HAP-1 (cell line): ENCODE data around the gene DSP.

Source experiments
- DNase-seq, 2 experiments: peaks; one replicate each; pipeline ENCODE4 v3.0.0-alpha.2; 2016 to 2020; ENCODE audit warnings: low spot score in 2 of 2
- H3K27me3 ChIP-seq: fragments of 250-450 bp; sonication (Bioruptor Pico); 2 replicates; pipeline ENCODE4 v1.5.1; 2020; ENCODE audit warnings: low read depth, mild to moderate bottlenecking, moderate library complexity
- H3K36me3 ChIP-seq: fragments of 250-450 bp; sonication (Bioruptor Pico); replicated peaks from 2 replicates; pipeline ENCODE4 v1.5.1; 2020; ENCODE audit warnings: mild to moderate bottlenecking
- H3K4me1 ChIP-seq: fragments of 250-450 bp; sonication (Bioruptor Pico); 2 replicates; pipeline ENCODE4 v1.5.1; 2020; ENCODE audit warnings: mild to moderate bottlenecking
- H3K4me3 ChIP-seq: fragments of 250-450 bp; sonication (Bioruptor Pico); 2 replicates; pipeline ENCODE4 v1.5.1; 2020; ENCODE audit warnings: mild to moderate bottlenecking, moderate library complexity
- H3K9me3 ChIP-seq: fragments of 250-450 bp; sonication (Bioruptor Pico); 2 replicates; pipeline ENCODE4 v1.5.1; 2020; ENCODE audit warnings: mild to moderate bottlenecking, moderate library complexity
- in situ Hi-C: fragments of 300-500 bp; cut with MboI; formaldehyde crosslinking; loops from 3 replicates; pipeline ENCODE4 v1.14.3; 2020; ENCODE audit warnings: low sequenced_read_pairs, inconsistent platforms, mixed read lengths

DSP gene

DNA sequence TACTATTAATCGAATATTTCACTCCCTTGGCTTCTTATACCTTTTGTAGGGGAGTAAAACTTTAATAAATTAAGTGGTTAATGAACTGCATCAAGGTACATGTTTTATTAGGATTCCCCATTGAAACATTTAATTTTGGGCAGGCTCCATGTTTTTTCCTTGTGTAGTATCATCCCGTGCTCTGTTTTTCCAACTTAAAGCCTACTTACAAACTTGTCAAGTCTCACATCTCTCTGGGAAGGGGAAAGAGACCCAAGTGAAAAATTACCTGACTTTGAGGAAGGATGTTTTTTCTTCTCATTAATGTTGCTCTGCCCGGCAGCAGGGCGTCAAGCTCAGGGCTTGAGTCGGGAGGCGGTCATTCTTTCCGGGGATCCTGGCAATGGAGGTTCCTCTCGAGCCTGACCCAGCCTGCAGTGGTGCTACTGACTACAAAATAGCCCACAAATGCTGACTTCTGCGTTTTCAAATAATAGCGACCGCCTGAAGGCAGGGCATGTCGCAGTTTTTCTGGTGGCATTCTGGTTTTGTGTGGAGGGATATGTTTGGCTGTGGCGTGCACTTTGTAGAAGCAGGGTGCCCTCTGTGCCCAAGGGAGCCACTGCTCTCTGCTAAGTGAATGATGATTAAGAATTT is 2.4 kb downstream of the DSP start:
- Histone ChIP-seq H3K9me3 (no peaks in the 10 kb centered on the region), H3K27me3 (no peaks in the 10 kb centered on the region), H3K4me1 (peaks cover 22% of the 10 kb centered on the region), H3K4me3 (peak overlapping the region; percentile 78), H3K36me3 (no peaks in the 10 kb centered on the region)
- DNase-seq: peak; percentile 10 to 24
- in situ Hi-C loops: no loop called here

DNA sequence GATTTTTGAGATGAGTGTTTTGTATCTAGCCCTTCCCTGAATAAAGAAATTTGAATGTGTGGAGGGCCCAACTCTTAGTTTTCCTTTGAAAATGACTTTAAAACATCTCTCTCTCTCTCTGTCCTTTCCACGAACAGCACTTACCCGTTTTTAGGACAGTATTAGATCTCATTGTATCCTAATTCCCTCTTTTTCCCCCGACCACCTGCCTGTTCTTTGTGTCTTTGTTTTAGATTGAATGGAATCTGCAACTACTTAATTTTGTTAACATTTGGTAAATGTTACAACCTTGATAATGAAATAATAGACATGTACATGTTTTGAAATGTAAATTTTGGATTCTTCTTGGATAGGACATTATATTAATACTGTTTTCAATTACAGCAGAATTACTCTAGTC is 3.1 kb downstream of the DSP start:
- in situ Hi-C loops: no loop called here
- Histone ChIP-seq H3K4me3 (no peak overlapping the region), H3K4me1 (peaks cover 22% of the 10 kb centered on the region), H3K27me3 (no peaks in the 10 kb centered on the region), H3K36me3 (no peaks in the 10 kb centered on the region), H3K9me3 (no peaks in the 10 kb centered on the region)
- no peak for DNase-seq

DNA sequence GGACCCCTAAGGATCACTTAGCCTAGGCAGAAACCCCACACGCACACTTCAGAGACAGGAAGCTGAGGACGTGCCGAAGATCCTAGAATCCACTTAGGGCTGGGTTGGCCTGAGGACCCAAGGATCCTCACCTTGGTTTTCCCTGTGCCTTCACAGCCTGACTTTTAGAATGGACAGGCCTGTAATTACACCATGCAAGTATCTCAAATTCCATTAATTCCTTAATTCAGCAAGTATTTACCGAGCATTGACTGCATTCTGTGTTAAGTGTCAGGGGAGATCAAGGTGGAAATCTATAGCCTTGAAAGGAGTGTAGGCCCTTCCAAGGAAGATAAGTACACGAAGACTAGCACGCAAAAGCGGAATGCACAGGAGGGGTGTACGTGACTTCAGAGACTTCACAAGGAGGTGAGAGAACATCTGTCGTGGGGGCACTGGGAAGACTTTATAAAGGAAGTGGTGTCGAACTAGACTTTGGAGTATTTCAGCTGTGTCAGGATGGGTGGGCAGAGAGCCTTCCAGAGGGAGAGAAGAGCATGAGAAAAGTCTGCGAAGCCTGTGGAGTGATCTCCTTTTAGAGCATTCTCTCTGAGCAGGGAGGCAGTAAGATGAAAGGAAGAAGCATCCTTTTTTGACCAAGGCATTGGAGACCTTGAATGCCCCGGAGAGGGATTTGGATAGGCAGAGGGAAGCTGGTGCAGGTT is 4.0 kb downstream of the DSP start:
- in situ Hi-C loops: no loop called here
- Histone ChIP-seq H3K36me3 (no peaks in the 10 kb centered on the region), H3K27me3 (no peaks in the 10 kb centered on the region), H3K9me3 (no peaks in the 10 kb centered on the region), H3K4me3 (no peak overlapping the region), H3K4me1 (peaks cover 22% of the 10 kb centered on the region)
- DNase-seq: no peak

DNA sequence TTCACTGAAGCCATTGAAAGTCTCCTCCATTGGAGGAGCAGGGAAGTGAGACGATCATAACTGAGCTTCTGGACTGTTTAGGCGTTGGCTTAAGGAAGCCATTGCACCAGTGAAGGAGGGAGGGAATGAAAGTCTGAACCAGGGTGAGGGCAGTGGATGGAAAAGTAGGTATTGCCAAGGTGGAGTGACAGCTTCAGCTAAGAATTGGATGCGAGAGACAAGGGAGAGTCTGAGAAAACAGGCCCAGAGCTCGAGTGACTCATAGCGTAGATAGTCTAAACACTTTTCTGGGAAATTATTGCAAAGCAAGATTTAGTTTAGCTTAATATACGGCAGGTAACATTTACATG is 4.5 kb downstream of the DSP start:
- peaks cover 17% of the 10 kb centered on the region for H3K4me1 ChIP-seq
- no peak for DNase-seq
- H3K9me3 ChIP-seq: no peaks in the 10 kb centered on the region
- in situ Hi-C loops: no loop called here
- H3K27me3 ChIP-seq: no peaks in the 10 kb centered on the region
- no peaks in the 10 kb centered on the region for H3K36me3 ChIP-seq
- no peak overlapping the region for H3K4me3 ChIP-seq

DNA sequence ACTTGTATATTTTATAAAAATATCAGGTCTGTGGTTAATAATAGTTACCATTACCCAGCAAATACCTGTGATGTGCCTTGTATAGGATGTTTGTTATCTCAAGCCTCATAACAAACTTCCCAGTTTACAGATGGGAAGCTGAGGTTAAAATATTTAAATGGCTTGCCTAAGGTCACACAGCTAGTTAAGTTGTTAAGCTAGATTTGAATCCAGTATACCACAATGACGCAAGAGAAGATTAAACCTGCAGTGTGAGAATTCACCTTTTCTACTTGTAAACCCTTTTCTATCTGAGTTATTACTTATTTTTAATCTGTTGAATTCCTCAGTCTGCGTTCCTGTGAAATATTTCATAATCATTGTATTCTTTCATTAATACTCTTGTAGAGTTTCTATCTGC is 4.9 kb downstream of the DSP start:
- DNase-seq: no peak
- Histone ChIP-seq H3K27me3 (no peaks in the 10 kb centered on the region), H3K9me3 (no peaks in the 10 kb centered on the region), H3K4me3 (no peak overlapping the region), H3K36me3 (no peaks in the 10 kb centered on the region), H3K4me1 (peaks cover 17% of the 10 kb centered on the region)
- in situ Hi-C loops: no loop called here

DNA sequence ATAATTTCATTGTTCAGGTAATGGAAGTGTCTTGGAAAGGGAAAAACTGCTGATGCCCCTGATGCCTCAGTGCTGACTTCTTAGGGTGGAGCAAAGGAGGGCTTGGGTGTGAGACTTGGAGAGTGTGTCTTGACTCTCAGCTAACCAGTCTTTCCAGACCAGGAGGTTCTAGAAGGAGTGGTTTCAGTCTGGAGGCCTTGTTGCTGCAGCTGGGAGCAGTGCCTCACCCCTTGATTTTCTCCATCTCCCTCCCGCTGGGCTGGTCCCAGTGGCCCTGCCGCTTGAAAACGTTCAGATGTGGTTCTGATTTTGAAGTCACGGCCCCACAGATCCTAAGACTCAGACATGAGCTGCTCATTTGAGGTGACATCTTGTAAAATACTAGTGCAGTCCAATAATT is 5.4 kb downstream of the DSP start:
- peaks cover 17% of the 10 kb centered on the region for H3K4me1 ChIP-seq
- no peaks in the 10 kb centered on the region for H3K27me3 ChIP-seq
- H3K4me3 ChIP-seq: no peak overlapping the region
- DNase-seq: no peak
- no peaks in the 10 kb centered on the region for H3K9me3 ChIP-seq
- in situ Hi-C loops: no loop called here
- H3K36me3 ChIP-seq: no peaks in the 10 kb centered on the region

DNA sequence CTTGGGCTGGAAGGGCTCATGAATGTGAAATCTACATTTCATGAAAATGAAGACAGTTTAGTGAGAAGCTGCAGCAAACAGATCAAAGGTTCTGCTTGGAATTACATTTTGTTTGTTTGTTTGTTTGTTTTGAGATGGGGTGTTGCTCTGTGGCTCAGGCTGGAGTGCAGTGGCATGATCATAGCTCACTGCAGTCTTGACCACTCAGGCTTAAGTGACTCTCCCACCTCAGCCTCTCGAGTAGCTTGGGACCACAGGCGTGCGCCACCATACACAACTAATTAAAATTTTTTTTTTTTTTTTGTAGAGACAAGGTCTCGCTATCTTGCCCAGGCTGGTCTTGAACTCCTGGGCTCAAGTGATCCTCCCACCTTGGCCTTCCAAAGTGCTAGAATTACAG is 5.8 kb downstream of the DSP start:
- Histone ChIP-seq H3K4me3 (no peak overlapping the region), H3K36me3 (no peaks in the 10 kb centered on the region), H3K9me3 (no peaks in the 10 kb centered on the region), H3K27me3 (no peaks in the 10 kb centered on the region), H3K4me1 (peaks cover 17% of the 10 kb centered on the region)
- in situ Hi-C loops: no loop called here
- no peak for DNase-seq

DNA sequence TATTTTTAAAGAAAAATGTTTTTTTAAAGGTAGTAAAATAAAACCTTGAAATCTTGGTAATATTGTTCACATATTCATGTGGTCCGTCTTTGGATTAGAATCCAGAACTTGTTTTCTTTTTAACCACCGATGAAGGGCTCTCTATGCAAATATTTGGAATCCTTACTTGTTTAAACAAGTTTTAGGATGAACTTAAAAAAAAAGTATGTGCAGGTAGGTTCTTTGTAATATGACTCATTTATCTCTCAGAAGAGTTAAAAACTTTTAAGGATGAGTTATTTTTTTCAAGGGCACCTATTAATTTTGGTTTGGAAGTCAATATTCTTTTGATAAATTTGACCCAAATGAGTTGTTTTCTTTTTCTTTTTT is 8.9 kb downstream of the DSP start:
- Histone ChIP-seq H3K27me3 (no peaks in the 10 kb centered on the region), H3K4me1 (no peaks in the 10 kb centered on the region; the same call in none of the 2 replicates), H3K9me3 (no peaks in the 10 kb centered on the region), H3K4me3 (no peak overlapping the region), H3K36me3 (no peaks in the 10 kb centered on the region; the same call in 1 of the 2 replicates)
- in situ Hi-C loops: no loop called here
- no peak for DNase-seq

DNA sequence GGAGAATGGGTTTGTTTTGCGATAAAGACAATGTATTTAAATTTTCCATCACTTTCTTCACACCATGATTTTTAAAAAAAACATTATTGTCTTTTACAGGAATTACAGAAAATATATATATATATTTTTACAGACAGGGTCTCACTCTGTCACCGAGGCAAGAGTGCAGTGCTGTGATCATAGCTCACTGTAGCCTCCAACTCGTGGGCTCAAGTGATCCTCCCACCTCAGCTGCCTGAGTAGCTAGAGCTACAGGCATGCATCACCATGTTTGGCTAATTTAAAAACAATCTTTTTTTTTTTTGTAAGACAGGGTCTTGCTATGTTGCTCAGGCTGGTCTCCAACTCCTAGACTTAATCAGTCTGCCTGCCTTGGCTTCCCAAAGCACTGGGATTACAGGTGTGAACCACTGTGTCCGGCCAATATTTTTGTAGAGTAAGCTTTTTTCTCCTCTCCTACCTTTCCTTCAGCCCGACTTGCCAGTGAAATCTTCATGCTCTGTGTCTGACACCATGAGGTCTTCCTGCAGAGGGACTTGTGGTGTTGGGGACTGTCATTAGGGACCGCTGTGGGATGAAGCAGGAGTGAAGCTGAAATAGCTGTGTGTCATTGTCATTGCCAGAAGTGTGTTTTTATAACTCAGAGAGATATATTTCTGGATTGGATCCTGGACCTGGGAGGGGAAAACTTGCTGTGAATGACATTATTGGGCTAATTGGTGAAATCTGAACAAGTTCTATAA is 13.2 kb downstream of the DSP start:
- no peak for DNase-seq
- Histone ChIP-seq H3K36me3 (peaks cover 27% of the 10 kb centered on the region), H3K4me1 (0 out of 2 replicates have a peak, but pooled peaks cover 2% of the 10 kb centered on the region), H3K27me3 (no peaks in the 10 kb centered on the region), H3K9me3 (no peaks in the 10 kb centered on the region), H3K4me3 (no peak overlapping the region)
- in situ Hi-C loops: no loop called here

DNA sequence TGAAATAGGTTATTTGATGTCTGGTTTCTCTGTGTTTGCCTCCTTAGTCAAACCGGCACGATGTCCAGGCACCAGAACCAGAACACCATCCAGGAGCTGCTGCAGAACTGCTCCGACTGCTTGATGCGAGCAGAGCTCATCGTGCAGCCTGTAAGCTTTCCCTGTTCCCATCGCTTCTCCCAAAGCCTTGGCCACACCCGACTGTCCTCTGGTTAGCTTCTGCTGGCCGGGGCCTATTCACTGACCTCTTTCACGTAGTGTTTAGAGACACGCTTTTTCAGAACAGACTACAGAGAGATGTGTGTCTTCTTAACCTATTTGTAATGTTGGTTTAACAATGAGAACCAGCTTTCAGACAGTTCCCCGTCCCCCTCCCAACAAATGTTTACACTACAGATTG is 14.2 kb downstream of the DSP start:
- H3K4me3 ChIP-seq: no peak overlapping the region
- 0 out of 2 replicates have a peak, but pooled peaks cover 4% of the 10 kb centered on the region for H3K4me1 ChIP-seq
- H3K27me3 ChIP-seq: no peaks in the 10 kb centered on the region
- no peak for DNase-seq
- H3K9me3 ChIP-seq: no peaks in the 10 kb centered on the region
- H3K36me3 ChIP-seq: peaks cover 32% of the 10 kb centered on the region
- in situ Hi-C loops: no loop called here

DNA sequence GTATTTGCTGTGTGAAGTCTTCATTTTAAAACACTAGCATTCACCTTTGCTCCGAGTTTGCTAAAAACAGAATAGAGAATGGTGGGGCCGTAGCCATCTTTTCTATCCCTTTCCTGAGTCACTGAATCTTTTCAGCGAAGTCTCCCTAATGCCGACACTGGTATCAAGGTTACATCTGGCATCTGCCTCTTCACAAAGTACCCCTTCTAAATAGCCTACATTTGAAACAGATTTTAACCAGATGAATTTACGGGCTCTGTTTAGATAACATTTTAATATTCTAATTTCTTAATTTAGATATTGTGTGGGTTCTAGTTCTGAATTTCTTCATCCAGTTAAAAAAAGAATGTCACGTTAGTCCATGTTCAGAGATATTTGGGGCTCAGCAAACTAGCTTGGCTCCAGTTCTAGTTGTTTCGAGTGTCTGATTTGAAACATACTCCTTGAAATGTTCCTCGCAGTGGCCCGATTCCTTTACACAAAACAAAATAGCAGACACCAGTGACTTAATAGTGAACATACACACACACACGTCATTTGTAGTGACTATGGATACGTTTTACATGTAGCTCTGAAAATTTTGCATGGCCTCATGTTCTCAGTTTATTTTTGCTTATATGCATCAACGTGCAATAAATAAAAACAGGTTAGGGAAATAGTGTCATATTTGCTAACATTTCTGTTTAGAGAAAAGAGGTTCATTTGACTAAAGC is 15.1 kb downstream of the DSP start:
- peaks cover 32% of the 10 kb centered on the region for H3K36me3 ChIP-seq
- 0 out of 2 replicates have a peak, but pooled peaks cover 4% of the 10 kb centered on the region for H3K4me1 ChIP-seq
- no peaks in the 10 kb centered on the region for H3K9me3 ChIP-seq
- H3K4me3 ChIP-seq: no peak overlapping the region
- no peaks in the 10 kb centered on the region for H3K27me3 ChIP-seq
- in situ Hi-C loops: no loop called here
- no peak for DNase-seq

DNA sequence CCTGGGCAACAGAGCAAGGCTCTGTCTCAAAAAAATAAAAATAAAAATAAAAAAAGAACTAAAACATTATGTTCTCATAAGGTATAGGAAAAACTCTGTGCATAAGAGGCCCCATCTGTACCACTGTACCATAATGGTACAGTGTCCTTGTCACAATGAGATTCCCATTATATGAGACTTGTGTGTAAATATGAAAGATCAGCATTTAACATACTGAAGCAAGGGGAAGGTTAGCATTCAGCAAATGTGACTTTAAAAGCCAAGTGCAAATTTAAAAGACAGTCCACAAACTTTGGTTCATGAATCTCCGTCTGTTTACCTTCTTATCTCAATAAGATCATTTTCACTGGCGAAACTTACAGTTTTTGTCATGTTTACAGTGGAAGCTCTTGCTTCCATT is 16.2 kb downstream of the DSP start:
- in situ Hi-C loops: no loop called here

DNA sequence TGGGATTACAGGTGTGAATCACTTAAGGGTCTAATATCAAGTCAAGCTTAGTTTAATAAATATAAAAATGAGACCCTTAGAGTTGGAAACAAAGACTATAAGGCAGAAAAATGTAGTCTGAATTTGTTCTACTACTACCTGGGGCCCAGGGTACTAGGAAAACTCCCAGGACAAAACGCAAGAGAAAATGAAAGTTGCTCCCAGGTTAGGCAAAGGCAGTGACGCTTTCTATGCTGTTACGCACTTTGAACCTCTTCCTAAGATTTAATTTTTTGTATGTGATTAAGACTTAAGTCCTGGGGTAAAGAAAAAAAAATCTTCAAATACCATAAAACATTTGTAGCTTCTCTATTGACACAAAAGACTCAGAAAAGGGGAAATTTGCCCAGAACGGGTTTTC is 17.3 kb downstream of the DSP start:
- H3K9me3 ChIP-seq: no peaks in the 10 kb centered on the region
- H3K4me3 ChIP-seq: no peak overlapping the region
- H3K27me3 ChIP-seq: no peaks in the 10 kb centered on the region
- H3K36me3 ChIP-seq: peaks cover 35% of the 10 kb centered on the region
- in situ Hi-C loops: no loop called here
- no peak for DNase-seq
- H3K4me1 ChIP-seq: 0 out of 2 replicates have a peak, but pooled peaks cover 4% of the 10 kb centered on the region

More for the DNA sequence above, 16.2 kb downstream of the DSP start:
- Histone ChIP-seq H3K4me1 (0 out of 2 replicates have a peak, but pooled peaks cover 4% of the 10 kb centered on the region), H3K4me3 (no peak overlapping the region), H3K27me3 (no peaks in the 10 kb centered on the region), H3K36me3 (peaks cover 32% of the 10 kb centered on the region), H3K9me3 (no peaks in the 10 kb centered on the region)
- DNase-seq: no peak

DNA sequence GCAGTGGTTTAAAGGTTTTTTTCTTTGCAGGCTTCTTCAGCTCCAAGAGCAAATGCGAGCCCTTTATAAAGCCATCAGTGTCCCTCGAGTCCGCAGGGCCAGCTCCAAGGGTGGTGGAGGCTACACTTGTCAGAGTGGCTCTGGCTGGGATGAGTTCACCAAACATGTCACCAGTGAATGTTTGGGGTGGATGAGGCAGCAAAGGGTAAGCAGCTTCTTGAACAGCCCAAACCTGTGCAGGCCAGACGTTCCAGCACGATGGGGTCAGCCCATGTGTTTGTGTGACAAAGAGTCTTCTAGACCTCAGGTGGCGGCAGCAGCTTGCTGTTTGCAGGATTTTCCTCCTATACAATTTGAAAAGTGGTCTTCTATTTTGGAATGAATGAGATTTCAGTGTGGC is 17.7 kb downstream of the DSP start:
- in situ Hi-C loops: no loop called here

More for the DNA sequence above, 17.7 kb downstream of the DSP start:
- peaks cover 39% of the 10 kb centered on the region for H3K36me3 ChIP-seq
- no peaks in the 10 kb centered on the region for H3K27me3 ChIP-seq
- no peak for DNase-seq
- no peak overlapping the region for H3K4me3 ChIP-seq
- H3K9me3 ChIP-seq: no peaks in the 10 kb centered on the region
- H3K4me1 ChIP-seq: 0 out of 2 replicates have a peak, but pooled peaks cover 4% of the 10 kb centered on the region
